ENCODE results near the gene FBXO21. TPM values are rescaled to one million over a fixed set of nuclear protein-coding genes. Genes with fewer than 3 reads are reported as not detected.
"Not testable (repeated sequence)": the region's sequence is repeated elsewhere in the genome, so short reads cannot be mapped to it uniquely, and the experiment has no call there.

FBXO21 gene
- total and polyA plus RNA-seq, 9 donors = 47.8 to 287 (median 116) TPM

DNA sequence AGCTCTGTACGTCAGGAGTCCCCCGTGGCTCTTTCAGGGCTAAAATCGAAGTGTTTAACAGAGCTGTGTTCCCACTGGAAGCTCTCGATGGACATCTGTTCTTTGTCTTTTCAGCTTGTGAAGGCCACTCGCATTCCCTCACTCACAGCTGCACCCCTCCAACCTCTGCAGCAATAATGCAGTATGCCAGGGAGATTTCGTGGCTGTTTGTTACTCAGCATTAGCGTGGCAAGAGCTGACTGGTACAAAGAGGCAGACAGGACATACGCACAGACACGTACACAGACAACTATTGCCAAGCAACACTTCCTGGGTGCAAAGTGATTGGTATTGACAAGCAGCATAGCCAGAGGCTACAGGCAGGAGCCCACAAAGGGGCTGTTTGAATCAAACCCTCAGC is 11.8 kb upstream of the FBXO21 start:
- 87 to 93% (median 93%) methylated on average over 9 of the region's 9 CpGs for WGBS, 3 donors
- intact Hi-C loops (cut with DNase I) = no loop called here
- H3K4me3 ChIP-seq = no peak overlapping the region
- no peaks in the 10 kb centered on the region for H3K36me3 ChIP-seq
- H3K27me3 ChIP-seq = no peaks in the 10 kb centered on the region
- H3K27ac ChIP-seq = no peak overlapping the region
- no peaks in the 10 kb centered on the region for H3K4me1 ChIP-seq (ENCODE audit: insufficient read depth)
- TF ChIP-seq POLR2A (IDR thresholded peaks at IDR 0.05) (no peak), EP300 (IDR thresholded peaks at IDR 0.05) (no peak)
- TF ChIP-seq, protein P1, sequence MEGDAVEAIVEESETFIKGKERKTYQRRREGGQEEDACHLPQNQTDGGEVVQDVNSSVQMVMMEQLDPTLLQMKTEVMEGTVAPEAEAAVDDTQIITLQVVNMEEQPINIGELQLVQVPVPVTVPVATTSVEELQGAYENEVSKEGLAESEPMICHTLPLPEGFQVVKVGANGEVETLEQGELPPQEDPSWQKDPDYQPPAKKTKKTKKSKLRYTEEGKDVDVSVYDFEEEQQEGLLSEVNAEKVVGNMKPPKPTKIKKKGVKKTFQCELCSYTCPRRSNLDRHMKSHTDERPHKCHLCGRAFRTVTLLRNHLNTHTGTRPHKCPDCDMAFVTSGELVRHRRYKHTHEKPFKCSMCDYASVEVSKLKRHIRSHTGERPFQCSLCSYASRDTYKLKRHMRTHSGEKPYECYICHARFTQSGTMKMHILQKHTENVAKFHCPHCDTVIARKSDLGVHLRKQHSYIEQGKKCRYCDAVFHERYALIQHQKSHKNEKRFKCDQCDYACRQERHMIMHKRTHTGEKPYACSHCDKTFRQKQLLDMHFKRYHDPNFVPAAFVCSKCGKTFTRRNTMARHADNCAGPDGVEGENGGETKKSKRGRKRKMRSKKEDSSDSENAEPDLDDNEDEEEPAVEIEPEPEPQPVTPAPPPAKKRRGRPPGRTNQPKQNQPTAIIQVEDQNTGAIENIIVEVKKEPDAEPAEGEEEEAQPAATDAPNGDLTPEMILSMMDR (IDR thresholded peaks at IDR 0.05) = no peak
- H3K9me3 ChIP-seq = no peaks in the 10 kb centered on the region
- DNase-seq = no peak

DNA sequence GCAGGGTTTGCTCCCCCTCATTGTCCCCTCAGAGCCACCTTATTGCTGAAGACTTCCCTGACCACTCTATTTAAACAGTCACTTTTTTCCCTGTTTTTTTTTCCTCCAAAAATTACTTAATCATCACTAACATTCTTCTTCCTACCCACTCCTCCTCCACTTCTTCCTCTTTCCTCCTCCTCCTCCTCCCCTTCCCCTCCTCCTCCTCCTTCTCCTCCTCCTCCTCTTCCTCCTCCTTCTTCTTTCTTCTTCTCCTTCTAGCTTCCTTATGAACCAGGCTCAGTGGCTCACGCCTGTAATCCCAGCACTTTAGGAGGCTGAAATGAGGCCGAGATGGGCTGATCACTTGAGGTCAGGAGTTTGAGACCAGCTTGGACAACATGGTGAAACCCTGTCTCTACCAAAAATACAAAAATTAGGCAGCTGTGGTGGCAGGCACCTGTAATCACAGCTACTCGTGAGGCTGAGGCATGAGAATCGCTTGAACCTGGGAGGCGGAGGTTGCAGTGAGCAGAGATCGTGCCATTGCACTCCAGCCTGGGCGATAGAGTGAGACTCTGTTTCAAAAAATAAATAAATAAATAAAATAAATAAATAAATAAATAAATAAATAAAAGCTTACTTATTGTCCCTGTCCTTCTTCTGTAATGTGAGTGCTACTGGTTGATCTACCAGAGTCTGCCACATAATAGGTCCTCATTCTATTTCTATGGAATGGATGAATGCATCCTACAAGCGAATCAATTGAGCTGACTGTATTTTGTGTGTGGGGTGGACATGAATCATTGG is 9.9 kb upstream of the FBXO21 start:
- DNase-seq; H3K27me3 ChIP-seq; H3K4me1 ChIP-seq (ENCODE audit: insufficient read depth); H3K36me3 ChIP-seq; H3K4me3 ChIP-seq; H3K9me3 ChIP-seq; intact Hi-C loops (cut with DNase I); H3K27ac ChIP-seq: not testable (repeated sequence)
- WGBS, 3 donors = 90 to 94% (median 91%) methylated on average over 8 of the region's 8 CpGs

DNA sequence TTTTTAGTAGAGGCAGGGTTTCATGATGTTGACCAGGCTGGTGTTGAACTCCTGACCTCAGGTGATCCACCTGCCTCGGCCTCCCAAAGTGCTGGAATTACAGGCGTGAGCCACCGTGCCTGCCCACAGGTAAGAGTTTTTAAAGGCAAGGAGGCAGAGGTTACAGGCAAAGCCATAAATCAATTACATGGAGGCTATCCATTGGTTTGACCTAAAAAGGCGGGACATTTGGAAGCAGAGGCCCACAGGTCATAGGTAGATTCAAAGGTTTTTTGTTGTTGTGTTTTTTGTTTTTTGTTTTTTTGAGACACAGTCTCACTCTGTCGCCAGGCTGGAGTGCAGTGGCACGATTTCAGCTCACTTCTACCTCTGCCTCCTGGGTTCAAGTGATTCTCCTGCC is 6.1 kb upstream of the FBXO21 start:
- H3K36me3 ChIP-seq; H3K27me3 ChIP-seq; H3K9me3 ChIP-seq; H3K4me1 ChIP-seq (ENCODE audit: insufficient read depth); H3K27ac ChIP-seq; intact Hi-C loops (cut with DNase I); H3K4me3 ChIP-seq: not testable (repeated sequence)
- DNase-seq = peak in 1 of 5 donors; percentile 7
- 89 to 95% (median 95%) methylated on average over 6 of the region's 6 CpGs for WGBS, 3 donors

DNA sequence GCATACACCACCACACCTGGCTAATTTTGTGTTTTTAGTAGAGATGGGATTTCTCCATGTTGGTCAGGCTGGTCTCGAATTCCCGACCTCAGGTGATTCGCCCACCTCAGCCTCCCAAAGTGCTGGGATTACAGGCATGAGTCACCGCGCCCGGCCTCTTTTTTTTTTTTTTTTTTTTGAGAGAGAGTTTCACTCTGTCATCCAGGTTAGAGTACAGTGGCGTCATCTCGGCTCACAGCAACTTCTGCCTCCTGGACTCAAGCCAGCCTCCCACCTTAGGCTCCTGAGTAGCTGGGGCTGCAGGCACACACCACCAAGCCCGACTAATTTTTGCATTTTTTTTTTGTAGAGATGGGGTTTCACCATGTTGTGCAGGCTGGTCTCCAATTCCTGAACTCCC is 4.8 kb upstream of the FBXO21 start:
- intact Hi-C loops (cut with DNase I); H3K27ac ChIP-seq; H3K27me3 ChIP-seq; H3K9me3 ChIP-seq; H3K36me3 ChIP-seq; H3K4me1 ChIP-seq (ENCODE audit: insufficient read depth); H3K4me3 ChIP-seq: not testable (repeated sequence)
- 83 to 92% (median 84%) methylated on average over 9 of the region's 9 CpGs for WGBS, 3 donors
- DNase-seq = peak in 1 of 5 donors; percentile 9

DNA sequence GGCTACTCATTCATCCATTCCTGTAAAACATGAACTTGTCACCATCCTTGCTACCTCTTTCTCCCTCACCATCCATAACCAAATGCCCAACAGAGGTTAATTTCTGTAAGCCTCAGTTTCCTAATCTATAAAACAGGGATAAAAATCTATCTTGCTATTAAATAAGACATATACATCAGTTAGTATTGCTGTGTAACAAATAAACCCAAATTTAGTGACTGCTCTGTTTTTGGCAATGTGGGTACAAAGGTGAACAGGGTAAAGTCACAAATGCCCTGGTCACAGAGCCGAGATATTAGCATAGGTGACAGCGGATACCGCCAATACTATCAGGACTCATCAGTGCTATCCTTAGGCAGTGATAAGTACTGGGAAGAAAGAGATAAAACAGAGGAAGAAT is 3.6 kb upstream of the FBXO21 start:
- no peak for DNase-seq
- Histone ChIP-seq H3K27me3 (no peaks in the 10 kb centered on the region), H3K9me3 (no peaks in the 10 kb centered on the region), H3K27ac (no peak overlapping the region), H3K4me1 (ENCODE audit: insufficient read depth) (no peaks in the 10 kb centered on the region), H3K4me3 (no peak overlapping the region), H3K36me3 (no peaks in the 10 kb centered on the region)
- WGBS, 3 donors = 81 to 98% (median 97%) methylated on average over 3 of the region's 3 CpGs
- TF ChIP-seq POLR2A (IDR thresholded peaks at IDR 0.05) (no peak), EP300 (IDR thresholded peaks at IDR 0.05) (no peak)
- TF ChIP-seq, protein P1 (IDR thresholded peaks at IDR 0.05) = no peak
- intact Hi-C loops (cut with DNase I) = no loop called here

DNA sequence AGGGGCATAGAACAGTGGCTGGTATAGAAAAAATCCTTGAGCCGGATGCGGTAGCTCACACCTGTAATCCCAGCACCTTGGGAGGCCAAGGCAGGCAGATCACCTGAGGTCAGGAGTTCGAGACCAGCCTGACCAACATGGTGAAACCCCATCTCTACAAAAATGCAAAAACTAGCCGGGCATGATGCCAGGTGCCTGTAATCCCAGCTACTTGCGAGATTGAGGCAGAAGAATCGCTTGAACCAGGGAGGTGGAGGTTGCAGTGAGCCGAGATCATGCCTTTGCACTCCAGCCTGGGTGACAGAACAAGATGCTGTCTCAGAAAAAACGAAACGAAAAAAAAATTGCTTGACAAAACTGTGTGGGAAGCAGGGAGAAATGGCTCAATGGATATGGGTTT is 2.3 kb upstream of the FBXO21 start:
- H3K27ac ChIP-seq; H3K4me3 ChIP-seq; H3K9me3 ChIP-seq; H3K36me3 ChIP-seq; H3K27me3 ChIP-seq; H3K4me1 ChIP-seq (ENCODE audit: insufficient read depth); intact Hi-C loops (cut with DNase I): not testable (repeated sequence)
- 79 to 83% (median 81%) methylated on average over 9 of the region's 9 CpGs for WGBS, 3 donors
- DNase-seq = peak in 1 of 5 donors; percentile 40
